Osteocyte (in vitro differentiated cells): ENCODE measurements around the gene UGT8. TPM values are rescaled to one million over a fixed set of nuclear protein-coding genes. Genes with fewer than 3 reads are reported as not detected.

ENCODE experiments used
- DNase-seq: peaks from one replicate; pipeline ENCODE4 v3.0.0; 2021; ENCODE audit warnings: mixed read lengths; ENCODE audit not compliant: unreplicated experiment; ENCODE audit errors: extremely low spot score
- H3K27ac Mint-ChIP-seq: one replicate; pipeline ENCODE4 v1.8.0; 2021; ENCODE audit warnings: mild to moderate bottlenecking, mixed read lengths; ENCODE audit not compliant: unreplicated experiment
- H3K27me3 Mint-ChIP-seq: one replicate; pipeline ENCODE4 v1.8.0; 2021; ENCODE audit warnings: mixed read lengths; ENCODE audit not compliant: unreplicated experiment
- H3K36me3 Mint-ChIP-seq: one replicate; pipeline ENCODE4 v1.8.0; 2021; ENCODE audit warnings: mixed read lengths; ENCODE audit not compliant: unreplicated experiment
- H3K4me1 Mint-ChIP-seq: one replicate; pipeline ENCODE4 v1.8.0; 2021; ENCODE audit warnings: mixed read lengths; ENCODE audit not compliant: unreplicated experiment
- H3K4me3 Mint-ChIP-seq: one replicate; pipeline ENCODE4 v1.8.0; 2021; ENCODE audit warnings: mild to moderate bottlenecking, moderate library complexity, mixed read lengths; ENCODE audit not compliant: unreplicated experiment
- H3K9me3 Mint-ChIP-seq: one replicate; pipeline ENCODE4 v1.8.0; 2021; ENCODE audit warnings: mixed read lengths; ENCODE audit not compliant: unreplicated experiment
- long read RNA-seq: library from polyadenylated mRNA; unstranded; transcript quantifications from one replicate; pipeline ENCODE4 v2.0.0, GENCODE V29; 2021
- total RNA-seq: library from RNA; stranded (reverse); gene quantifications from 2 replicates; pipeline ENCODE4 v1.2.1, GENCODE V29; 2021
- TF ChIP-seq, protein P1 (sequence below): fragments of 200-600 bp; sonication (generic); IDR thresholded peaks from 2 replicates; pipeline ENCODE4 v1.5.0; 2021; ENCODE audit warnings: antibody characterized with exemption, mild to moderate bottlenecking, moderate library complexity

UGT8 gene
- total RNA-seq, result not detected in 2 replicates
- long read RNA-seq, result 0 reads

DNA sequence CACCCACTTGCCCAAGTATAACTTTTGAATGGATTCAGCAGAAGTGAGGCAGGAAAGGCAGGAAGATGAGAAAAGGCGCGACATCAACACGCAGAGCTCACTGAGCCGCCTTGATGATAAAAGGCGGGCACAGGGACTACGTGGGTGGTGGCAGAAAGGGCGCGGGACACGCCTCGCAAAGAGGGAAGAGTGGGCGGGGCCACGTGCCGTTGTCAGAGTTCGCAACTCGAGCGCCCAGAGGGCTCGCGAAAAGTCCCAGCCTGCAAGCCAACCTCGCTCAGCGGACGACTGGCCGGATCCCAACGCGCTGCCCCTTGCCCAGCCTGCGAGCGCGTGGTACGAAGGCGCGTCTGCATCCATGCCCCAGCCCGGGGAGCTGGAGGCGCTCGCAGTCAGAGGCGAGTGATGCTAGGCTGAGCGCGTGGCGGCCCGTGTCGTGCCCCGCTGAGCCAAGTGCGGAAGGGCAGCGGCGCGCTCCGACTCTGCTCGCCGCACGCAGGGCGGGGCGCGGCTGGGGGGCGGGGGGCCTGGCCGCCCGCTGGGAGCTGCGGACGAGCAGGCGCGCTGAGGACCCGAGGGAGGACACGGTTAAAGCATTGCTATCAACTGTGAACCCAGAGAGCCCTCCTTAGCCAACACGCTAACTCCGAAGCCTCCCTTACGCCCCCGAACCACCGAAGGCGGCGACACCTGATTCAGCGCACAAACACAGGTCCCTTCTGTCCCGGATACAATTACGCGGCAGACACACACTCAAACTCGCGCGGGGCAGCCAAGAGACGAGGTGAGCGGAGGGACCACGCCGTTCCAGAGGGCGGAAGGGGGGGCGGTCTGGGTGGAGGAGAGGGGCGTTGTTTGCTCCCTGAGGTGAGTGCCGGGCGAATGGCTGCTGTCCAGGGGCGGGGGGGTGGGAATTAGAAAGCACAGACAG is at the start of gene UGT8:
Gene UGT8, plus strand, starts transcription at position 617 of the 931 bp plus-strand sequence. CDS start 24,074 bp downstream, outside the sequence.
- no peak for DNase-seq

DNA sequence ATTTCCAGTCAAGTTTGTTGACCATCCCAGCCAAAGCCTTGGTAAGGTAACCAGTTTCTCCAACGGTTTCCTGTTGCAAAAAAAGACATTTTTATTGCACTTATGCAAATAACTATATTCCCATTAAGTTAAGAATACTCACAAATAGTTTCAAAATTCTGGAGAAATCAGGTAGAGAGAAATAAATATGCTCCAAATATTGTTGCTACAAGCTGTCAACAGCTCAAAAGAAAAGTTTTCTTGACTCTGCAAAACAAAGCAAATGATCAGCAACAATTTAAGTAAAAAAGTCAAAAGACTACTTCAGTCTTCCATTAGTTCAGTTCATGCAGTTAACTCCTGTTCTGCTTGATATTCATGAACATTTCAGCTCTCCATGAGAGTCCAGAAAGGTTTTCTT is 49.0 kb upstream of the UGT8 start:
- DNase-seq, result no peak
- no peaks in the 10 kb centered on the region for H3K4me1 Mint-ChIP-seq
- TF ChIP-seq, protein P1, sequence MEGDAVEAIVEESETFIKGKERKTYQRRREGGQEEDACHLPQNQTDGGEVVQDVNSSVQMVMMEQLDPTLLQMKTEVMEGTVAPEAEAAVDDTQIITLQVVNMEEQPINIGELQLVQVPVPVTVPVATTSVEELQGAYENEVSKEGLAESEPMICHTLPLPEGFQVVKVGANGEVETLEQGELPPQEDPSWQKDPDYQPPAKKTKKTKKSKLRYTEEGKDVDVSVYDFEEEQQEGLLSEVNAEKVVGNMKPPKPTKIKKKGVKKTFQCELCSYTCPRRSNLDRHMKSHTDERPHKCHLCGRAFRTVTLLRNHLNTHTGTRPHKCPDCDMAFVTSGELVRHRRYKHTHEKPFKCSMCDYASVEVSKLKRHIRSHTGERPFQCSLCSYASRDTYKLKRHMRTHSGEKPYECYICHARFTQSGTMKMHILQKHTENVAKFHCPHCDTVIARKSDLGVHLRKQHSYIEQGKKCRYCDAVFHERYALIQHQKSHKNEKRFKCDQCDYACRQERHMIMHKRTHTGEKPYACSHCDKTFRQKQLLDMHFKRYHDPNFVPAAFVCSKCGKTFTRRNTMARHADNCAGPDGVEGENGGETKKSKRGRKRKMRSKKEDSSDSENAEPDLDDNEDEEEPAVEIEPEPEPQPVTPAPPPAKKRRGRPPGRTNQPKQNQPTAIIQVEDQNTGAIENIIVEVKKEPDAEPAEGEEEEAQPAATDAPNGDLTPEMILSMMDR, result no peak
- H3K36me3 Mint-ChIP-seq, result no peaks in the 10 kb centered on the region
- no peak overlapping the region for H3K4me3 Mint-ChIP-seq
- peaks cover 14% of the 10 kb centered on the region for H3K27me3 Mint-ChIP-seq
- no peak overlapping the region for H3K27ac Mint-ChIP-seq
- peaks cover 1% of the 10 kb centered on the region for H3K9me3 Mint-ChIP-seq

More for the DNA sequence above, at the start of gene UGT8:
- peaks cover 12% of the 10 kb centered on the region for H3K4me1 Mint-ChIP-seq
- peak within 1 kb of the TSS; percentile 70 for H3K4me3 Mint-ChIP-seq
- no peaks in the 10 kb centered on the region for H3K36me3 Mint-ChIP-seq
- no peaks in the 10 kb centered on the region for H3K9me3 Mint-ChIP-seq
- peaks cover 59% of the 10 kb centered on the region for H3K27me3 Mint-ChIP-seq
- H3K27ac Mint-ChIP-seq, result no peak within 1 kb of the TSS
- TF ChIP-seq, protein P1, result no peak

GRCh38 chr4:114558446-114559020 is 40.1 kb upstream of the UGT8 start:
- DNase-seq, result no peak
- peaks cover 15% of the 10 kb centered on the region for H3K9me3 Mint-ChIP-seq
- no peaks in the 10 kb centered on the region for H3K4me1 Mint-ChIP-seq
- no peak overlapping the region for H3K4me3 Mint-ChIP-seq
- peaks cover 7% of the 10 kb centered on the region for H3K27me3 Mint-ChIP-seq
- H3K27ac Mint-ChIP-seq, result no peak overlapping the region
- H3K36me3 Mint-ChIP-seq, result no peaks in the 10 kb centered on the region
- TF ChIP-seq, protein P1, result no peak

- no peak overlapping the region for H3K27ac Mint-ChIP-seq
- no peak overlapping the region for H3K4me3 Mint-ChIP-seq
- peaks cover 13% of the 10 kb centered on the region for H3K27me3 Mint-ChIP-seq
- H3K36me3 Mint-ChIP-seq, result no peaks in the 10 kb centered on the region
- DNase-seq, result no peak
- TF ChIP-seq, protein P1, result no peak
- H3K9me3 Mint-ChIP-seq, result peaks cover 9% of the 10 kb centered on the region
- no peaks in the 10 kb centered on the region for H3K4me1 Mint-ChIP-seq
Measured at GRCh38 chr4:114561590-114561989, 37.0 kb upstream of the UGT8 start.
